Femur (tissue), 1 donor: ENCODE results near the gene PRPF38B.
"Not testable (repeated sequence)": the region's sequence is repeated elsewhere in the genome, so short reads cannot be mapped to it uniquely, and the experiment has no call there.

Experiments used
- DNase-seq: peaks from one replicate; pipeline ENCODE4 v3.0.0-alpha.2; 2017

PRPF38B gene

DNA sequence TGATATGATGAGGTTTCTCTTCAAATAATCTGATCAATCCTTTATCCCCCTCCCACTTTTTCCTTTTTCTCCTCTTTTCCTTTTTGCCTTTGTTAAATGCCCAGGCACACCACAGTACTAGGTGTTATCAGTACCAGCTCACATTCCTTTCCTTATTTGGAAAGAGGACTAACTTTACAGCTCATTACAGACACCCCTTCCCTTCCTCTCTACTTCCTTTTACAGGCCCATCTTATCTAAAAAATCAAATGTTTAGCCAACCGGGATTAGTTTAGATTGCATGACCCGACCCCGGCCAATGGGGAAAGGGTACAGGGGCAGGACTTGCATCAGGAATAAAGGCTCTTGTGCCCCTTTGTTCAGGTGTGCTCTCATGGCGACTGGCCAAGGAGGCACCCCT lies 10.4 kb upstream of the PRPF38B start:
- not testable (repeated sequence) for DNase-seq

DNA sequence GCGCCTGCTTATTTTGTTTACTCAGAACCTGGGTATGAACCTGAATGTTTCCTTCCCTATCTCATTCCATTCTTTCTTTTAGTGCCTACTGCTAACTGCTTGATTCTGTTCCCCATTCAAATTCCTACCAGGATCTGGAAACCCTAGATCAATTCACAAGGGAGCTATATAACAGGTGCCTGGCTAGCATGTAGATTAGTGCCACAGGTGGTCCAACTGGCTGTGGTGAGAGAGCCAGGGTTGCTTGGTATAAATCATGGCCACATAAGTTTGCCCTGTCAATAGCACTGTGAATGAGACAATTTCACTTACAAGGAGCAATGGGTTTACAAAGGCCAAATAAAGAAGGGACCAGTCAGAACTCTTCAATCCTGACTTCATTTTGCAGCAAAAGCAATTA lies 6.6 kb upstream of the PRPF38B start:
- no peak for DNase-seq

DNA sequence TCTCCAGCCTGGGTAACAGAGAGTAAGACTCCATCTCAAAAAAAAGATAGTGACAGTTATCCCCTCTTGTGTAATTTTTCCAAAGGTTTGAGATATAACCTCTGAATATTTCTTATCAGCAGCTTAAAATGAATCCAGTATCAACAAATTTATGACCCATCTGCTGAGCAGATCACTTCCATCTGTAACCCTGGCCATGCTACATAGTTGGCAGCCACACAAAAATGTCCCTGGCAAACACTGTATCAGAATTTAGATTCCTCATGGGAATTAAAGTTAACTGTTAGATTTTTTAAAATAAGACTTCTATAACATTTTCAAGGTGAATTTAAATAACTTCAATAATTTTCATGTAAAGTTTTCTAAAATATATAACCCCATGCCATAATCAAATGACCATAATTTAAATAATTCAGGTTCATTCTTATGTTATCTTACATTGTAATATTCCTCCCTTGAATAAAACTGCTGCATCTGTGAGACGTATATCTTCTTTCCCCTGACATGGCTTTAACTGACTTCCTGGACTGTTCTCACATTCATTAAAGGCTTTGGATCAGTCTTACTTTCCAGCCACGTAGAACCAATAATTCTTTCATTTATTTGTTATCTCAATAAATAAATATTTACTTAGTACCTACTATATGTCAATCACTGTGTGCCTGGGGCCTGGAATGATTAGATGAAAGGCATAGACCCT lies 5.3 kb upstream of the PRPF38B start:
- DNase-seq = no peak

DNA sequence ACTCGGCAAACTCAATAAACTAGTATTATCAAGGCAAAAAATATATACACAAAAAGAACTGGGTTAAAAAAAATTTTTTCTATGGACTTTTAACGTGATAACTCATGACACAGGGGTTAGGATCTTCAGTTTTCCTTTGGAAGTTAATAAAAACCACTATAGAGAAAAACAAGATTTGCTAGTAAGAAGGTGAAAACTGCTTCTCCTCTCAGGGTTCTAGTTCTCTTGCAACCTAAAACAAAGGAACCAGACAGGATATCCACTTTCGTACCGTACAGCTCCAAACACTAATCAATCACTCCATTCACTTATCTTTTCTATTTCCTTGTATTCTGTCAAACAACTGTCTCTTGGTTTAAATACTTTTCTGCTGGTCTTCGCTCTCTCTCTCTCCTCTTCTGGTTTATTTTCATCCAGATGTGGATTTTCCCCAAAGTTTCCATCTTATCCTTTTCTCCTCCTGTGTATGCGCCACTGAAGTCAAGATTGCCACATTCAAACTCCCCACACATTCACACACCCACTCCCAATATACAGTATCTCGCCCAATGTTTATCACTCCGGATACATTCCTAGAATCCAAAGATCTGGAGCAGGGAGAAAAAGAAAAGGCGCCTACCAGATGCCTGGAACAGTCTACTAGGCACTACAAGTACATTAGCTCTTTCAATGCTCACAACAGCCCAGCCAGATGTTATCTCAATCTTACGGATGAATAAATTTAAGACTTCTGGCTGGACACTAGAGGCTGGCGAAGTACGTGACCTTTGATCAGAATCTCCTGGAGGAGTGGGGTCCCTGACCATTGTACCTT lies 775 bp upstream of the PRPF38B start:
- DNase-seq = no peak

DNA sequence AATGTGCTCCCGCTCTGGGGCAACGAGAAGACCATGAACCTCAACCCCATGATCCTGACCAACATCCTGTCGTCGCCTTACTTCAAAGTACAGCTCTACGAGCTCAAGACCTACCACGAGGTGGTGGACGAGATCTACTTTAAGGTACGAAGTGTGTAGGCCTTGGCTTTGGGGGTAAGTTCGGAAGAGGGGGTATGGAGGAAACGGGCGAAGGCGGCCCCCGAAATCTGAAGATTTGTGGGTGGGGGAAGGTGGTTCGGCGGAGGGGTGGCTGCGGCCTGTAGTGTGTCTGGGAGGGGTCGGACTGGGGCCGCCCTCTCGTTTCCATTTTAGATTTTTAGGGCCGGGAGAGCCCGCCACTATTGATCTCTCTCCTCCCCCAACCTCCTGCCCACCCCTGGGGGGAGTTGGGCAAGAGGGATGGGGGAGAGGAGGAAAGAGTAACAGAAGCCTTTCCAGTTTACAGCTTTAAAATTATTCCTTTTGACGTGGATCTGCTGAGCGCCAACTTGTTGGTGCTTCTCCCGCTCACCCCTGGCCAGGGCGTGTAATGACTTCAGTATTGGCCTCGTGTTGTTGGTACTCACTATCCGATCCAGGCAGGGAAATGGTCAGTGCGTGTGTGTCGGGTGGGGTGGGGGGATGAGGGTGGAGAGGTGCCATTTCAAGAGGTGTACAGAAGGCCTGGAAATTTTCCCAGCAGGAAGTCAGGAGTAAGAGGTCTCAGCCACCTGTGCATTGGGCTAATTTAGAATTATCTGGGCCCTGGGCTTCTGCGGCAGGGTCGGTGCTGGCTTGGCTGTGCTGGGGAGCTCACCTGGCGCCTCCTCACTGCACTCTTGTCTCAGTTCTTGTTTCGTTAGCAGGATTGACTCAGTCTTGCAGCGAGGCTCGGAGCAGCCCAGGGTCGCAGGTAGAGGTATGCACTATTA lies 880 bp downstream of the PRPF38B start:
- peak; percentile 51 for DNase-seq

DNA sequence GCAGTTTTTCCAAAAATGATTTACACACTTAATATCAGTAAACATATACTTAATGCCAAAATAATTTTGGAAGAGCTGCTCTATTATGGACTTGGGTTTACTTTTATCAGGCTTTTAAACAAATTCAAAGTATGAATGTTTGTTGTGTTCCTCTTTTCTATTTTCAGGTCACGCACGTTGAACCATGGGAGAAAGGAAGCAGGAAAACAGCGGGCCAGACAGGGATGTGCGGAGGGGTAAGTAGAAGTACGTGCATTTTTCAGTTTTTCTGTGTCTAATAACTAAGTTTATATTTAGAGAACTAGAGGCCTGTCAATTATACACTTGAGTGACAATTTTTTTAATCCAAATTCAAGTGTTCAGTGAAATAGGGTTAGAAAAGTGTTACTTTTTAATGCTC lies 3.4 kb downstream of the PRPF38B start:
- DNase-seq = no peak

DNA sequence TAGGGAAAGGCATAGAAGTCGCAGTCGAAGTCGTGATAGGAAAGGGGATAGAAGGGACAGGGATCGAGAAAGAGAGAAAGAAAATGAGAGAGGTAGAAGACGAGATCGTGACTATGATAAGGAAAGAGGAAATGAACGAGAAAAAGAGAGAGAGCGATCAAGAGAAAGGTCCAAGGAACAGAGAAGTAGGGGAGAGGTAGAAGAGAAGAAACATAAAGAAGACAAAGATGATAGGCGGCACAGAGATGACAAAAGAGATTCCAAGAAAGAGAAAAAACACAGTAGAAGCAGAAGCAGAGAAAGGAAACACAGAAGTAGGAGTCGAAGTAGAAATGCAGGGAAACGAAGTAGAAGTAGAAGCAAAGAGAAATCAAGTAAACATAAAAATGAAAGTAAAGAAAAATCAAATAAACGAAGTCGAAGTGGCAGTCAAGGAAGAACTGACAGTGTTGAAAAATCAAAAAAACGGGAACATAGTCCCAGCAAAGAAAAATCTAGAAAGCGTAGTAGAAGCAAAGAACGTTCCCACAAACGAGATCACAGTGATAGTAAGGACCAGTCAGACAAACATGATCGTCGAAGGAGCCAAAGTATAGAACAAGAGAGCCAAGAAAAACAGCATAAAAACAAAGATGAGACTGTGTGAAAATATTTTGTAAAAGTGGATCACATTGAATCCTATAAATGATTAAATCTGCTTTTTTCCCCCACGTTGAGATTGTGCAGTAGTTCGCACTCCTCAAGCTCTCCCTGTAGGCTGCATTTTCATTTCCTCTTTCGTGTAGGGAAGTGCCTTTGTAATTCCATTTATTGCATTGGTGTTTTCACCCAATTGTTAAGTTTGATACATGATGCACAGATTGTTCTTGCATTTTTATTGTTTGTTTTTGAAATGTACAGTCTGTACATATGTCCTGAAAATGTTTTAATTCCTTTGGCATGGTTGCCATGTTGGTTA lies 7.5 kb downstream of the PRPF38B start:
- no peak for DNase-seq

DNA sequence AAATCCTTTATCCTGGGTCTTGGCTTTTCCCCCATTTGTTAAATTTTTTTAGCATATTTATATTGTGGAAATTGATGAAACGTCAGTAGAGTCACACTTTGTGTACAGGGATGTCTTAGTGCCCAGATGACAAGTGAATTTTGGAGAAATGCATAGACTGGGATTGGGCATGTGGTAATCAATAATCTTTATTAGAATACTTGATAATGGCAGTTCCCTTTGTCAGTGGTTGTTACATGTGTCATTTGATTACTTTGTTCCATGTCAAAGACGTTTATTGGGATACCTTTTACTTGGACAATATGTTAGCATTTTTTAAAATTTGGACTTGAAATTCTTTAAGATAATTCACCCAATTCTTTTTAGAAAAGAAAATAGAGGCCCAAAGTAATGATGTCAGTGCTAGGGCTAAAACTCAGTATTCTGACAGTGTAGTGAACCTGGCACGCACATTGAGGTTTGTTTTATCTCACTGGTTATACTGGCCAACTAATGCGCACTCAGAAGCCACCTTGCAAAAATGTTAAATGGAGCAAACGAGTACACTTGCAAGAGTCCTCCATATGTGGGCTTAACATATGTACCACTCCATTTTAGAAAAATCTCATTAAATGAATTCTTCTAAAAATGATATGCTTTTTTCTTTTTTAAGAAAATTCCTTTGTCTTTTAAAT lies 9.2 kb downstream of the PRPF38B start:
- no peak for DNase-seq

DNA sequence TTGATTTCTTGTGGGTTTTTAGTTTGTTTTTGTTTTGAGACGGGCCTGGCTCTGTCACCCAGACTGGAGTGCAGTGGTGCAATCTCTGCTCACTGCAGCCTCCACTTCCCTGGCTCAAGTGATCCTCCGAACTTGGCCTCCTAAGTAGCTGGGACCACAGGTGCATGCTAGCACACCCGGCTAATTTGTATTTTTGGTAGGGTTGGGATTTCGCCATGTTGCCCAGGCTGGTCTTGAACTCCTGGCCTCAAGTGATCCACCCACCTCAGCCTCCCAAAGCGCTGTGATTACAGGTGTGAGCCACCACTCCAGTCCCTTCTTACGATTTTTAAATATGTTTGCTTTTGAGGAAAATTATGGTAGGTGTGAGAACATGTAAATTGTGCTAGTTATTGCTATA lies 10.0 kb downstream of the PRPF38B start:
- DNase-seq = not testable (repeated sequence)

DNA sequence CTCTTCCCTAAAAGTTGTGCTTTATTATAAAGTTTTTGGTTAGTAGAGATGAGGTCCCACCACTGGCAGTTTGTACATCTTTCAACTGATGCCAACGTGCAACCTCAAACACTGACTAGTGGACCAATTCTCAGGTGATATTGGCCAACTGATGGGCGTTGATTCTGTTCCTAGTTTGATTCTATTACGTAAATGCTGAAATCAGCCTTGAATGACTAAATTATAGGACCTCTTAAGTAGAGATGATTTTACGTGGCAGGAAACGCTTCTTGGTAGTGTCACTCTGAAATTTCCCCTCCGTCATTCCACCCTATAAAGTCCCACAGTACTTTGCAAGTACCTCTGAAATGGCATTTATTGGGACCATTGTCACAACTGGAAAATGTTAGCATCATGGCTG lies 11.8 kb downstream of the PRPF38B start:
- no peak for DNase-seq

DNA sequence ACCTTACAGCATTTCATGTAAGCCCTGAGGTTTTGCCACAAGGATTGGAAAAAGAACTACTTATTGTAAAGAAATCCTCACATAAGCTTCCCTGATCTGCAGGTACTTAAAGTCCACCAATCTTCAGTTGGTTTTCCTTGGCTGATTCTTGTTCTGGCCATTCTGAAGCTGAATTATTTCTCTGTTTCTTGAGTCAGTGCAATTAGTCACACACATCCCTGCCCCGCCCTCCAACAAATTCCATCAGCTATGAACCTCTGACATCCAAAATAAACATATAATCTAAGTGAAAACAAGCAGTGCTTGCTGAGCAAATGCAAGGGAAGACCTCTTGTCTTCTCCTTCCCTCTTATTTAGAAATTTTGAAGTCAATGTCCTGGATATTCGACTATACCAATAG lies 12.4 kb downstream of the PRPF38B start:
- no peak for DNase-seq

DNA sequence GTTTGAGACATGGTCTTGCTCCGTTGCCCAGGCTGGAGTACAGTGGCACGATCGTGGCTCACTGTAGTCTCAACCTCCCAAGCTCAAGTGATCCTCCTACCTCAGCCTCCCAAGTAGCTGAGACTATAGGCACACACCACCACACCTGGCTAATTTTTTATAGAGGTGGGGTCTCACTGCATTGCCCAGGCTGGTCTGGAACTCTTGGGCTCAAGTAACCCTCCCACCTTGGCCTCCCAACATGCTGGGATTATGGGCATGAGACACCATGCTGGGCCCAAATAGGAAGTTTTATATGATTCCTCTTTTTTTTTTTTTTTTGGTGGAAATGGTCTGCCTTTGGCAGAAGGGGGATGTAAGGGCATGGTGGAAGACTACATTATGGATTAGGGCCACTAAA lies 14.5 kb downstream of the PRPF38B start:
- no peak for DNase-seq

DNA sequence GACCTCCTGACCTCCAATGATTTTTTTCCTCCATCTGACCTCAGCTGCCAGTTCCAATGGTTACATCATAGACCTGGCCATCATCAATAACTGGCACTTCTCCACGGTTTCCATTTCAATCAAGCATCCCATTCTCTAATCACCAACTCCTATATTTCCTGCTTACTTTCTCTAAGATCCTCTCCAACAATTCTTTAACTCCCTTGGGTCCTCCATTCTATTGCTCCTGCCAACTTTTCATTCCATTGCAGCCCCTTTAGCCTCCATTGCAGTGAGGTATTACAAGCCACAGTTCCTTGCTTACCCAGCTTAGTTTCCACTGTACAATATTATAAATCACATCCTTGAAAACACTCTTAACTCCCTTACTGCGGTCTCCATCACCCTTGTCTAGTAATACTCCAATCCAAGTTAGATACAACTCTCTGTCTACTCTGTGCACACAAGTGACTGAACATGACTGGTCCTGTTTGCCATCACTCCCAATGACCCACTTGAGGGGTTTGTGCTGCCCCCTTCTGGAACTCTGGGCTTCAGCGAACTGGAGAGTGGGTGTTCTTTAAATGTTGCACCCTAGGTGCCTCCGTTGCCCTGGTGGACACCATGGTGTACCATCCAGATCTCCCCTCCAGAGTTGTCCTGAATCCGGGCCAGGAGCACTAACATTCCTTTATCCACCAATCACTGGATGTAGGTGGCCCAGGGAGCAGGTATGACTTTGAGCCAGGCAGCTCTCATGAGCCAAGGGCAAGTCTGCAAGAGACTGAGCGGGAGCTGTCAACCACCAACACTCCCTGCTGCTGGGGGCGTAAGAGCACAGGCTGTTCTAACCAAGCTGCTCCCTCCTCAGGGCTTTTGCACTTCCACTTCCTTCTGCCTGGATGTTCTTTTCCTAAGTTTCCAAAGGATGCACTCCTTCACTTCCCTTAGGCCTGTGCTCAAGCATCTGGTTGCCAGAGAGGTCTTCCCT lies 16.9 kb downstream of the PRPF38B start:
- no peak for DNase-seq

DNA sequence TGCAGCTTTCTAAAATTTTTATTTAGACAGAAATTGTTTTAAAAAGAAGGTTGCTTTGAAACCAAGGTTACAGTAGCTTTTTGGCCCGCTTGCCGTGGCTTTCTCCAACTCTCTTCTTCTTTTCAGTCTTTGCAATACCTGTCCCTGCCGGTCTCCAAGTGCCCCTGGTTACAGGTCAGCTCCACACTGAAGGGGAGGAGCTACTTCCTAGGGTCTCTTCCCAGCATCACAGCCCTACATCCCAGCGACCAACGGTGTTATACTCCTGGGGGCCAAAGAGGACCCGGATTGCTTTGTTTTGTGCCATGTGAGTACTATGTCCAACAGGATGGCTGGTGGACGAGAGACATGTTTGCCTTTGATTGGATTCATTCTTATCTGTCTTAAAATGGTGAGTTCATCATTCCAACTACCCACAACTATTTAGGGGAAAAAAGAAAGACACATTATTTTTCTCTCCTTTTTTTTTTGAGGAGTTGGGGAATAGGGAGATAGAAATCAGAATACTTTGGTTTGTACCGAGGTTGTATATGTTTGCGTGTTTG lies 20.6 kb downstream of the PRPF38B start, which contains the start of gene FNDC7:
TSS of gene FNDC7 (plus strand) at position 303 of the 545 bp plus-strand sequence. CDS start at position 329, 26 bp downstream.
- no peak for DNase-seq

DNA sequence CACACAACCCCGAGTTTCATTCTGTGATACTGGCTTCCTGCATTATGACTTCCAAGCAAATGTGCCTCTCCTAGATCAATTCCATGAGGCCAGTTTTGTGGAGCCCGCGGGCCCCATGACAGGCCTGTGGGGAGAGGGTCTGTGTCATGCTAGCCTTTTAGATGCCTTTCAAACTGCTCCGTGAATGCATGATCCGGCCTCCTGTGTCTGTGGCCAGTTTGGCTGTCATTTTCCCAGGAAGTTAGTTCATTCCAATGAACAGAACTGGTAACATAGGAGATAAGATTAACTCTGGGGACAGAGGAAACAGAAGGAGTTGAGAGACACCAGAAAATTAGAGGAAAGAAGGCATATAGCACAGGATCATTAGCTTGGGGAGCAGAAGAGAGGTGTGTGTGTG lies 23.8 kb downstream of the PRPF38B start:
- DNase-seq = no peak

DNA sequence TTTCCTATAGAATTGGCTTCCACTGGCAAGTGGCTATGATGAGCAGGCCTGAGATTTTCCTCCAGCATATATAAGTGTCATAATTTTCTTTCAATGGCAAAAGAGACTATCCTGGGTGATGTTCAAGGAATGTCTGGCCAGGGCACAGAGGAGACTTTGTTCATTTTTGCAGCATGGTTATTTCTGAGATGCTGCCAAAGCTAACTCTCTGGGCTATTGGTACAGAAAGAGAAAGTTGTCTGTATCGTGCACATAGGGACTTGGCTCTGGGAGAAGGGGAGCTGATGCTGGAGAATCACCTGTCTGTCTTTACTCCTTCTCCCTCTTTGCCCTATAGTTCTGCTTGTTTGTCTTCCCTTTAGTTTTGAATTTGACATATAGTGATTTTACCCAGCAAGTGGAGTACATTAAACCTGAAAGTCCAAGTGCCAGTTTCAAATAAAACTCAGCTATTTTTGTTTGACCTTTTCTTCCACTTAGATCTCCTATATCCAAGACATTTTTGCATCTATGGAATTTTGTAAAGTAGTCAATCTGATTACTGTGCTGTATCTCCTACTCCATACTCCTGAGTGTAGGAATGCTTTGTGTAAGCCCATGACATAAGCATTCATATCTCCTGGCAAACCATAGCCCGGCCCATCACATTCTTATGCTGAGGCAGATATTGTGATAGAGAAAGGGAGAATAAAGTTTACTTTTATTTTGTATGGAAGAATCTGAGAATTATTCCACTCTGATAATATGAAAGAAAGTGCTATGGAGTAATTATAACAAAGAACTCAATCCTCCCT lies 24.5 kb downstream of the PRPF38B start:
- no peak for DNase-seq

DNA sequence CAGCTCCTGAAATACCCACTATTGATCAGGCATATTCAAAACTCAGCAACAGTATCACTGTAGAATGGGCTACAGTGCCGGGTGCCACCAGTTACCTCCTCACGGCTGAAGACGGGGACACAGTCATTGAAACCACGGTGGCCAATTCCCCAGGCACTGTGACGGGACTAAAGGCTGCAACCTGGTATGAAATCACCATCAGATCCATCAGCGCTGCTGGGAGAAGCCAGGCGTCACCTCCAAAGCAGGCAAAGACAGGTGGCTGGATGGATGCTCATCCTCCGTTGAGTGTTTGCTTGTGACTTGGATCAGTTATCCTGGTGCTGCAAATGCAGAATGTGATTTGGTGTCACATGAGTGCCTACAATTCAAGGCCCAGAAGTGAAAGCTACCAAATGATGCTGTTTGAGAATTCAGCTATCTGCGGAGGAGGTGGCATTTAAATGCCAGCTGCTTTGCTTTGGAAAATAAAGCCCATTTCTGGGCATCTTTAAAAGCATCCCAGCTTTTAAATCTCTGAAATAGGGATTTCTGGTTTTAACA lies 25.7 kb downstream of the PRPF38B start:
- no peak for DNase-seq

DNA sequence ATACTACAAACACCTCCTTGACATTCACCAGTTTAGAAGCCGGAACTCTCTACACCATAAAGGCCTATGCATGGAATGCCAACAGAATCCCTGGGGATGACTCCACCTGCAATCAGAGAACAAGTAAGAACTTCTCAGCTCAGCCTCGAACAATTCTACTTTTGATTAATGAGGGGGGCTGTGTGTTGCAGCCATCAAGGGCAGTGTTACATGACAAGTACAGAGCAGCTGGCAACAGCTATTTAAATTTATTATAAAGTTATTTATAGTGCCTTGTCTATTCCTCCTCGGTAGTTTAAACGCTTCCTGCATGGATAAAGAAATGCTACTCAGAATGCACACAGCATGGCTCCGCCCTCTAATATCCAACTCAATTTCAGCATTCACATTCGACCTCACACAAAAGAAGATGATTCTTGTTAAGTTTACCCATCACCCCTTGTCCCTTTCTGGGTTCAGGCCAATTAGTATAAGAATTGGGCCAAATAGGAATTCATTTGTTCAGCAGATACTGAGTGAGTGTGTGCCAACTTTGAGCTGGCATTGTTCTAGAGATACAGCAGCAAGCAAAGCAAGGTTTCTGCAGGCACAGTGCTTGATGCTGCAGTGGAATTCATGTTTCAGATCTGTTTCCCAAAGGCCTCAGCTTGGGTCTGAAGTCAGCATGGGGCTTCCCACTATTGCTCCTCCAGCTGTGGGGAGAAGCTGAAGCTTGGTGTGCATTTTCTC lies 27.0 kb downstream of the PRPF38B start:
- no peak for DNase-seq
